MG63 (cell line): Measurements from ENCODE around the gene LY9. TPM values are rescaled to one million over a fixed set of nuclear protein-coding genes. Genes with fewer than 3 reads are reported as not detected.

ENCODE experiments used
- DNase-seq: peaks from one replicate; pipeline ENCODE4 v3.0.0-alpha.2; 2020
- H3K27me3 ChIP-seq: fragments of 250-450 bp; sonication (Bioruptor Pico); 2 replicates; pipeline ENCODE4 v1.5.1; 2020; ENCODE audit warnings: mild to moderate bottlenecking, moderate library complexity
- H3K36me3 ChIP-seq: fragments of 250-450 bp; sonication (Bioruptor Pico); 2 replicates; pipeline ENCODE4 v1.5.1; 2020; ENCODE audit warnings: mild to moderate bottlenecking, moderate library complexity
- H3K4me3 ChIP-seq: fragments of 250-450 bp; sonication (Bioruptor Pico); 2 replicates; pipeline ENCODE4 v1.5.1; 2020; ENCODE audit warnings: mild to moderate bottlenecking, moderate library complexity
- H3K9me3 ChIP-seq: fragments of 250-450 bp; sonication (Bioruptor Pico); 2 replicates; pipeline ENCODE4 v1.5.1; 2020; ENCODE audit warnings: mild to moderate bottlenecking, moderate library complexity
- total RNA-seq: library from RNA; depleted of rRNA; stranded (reverse); fragments of >200 nt; shearing (Covaris generic); gene quantifications from 2 replicates; pipeline ENCODE4 v1.2.3, GENCODE V29; 2014; ENCODE audit warnings: low replicate concordance

LY9 gene
- total RNA-seq, 1 experiment from 2014 or later = not detected

DNA sequence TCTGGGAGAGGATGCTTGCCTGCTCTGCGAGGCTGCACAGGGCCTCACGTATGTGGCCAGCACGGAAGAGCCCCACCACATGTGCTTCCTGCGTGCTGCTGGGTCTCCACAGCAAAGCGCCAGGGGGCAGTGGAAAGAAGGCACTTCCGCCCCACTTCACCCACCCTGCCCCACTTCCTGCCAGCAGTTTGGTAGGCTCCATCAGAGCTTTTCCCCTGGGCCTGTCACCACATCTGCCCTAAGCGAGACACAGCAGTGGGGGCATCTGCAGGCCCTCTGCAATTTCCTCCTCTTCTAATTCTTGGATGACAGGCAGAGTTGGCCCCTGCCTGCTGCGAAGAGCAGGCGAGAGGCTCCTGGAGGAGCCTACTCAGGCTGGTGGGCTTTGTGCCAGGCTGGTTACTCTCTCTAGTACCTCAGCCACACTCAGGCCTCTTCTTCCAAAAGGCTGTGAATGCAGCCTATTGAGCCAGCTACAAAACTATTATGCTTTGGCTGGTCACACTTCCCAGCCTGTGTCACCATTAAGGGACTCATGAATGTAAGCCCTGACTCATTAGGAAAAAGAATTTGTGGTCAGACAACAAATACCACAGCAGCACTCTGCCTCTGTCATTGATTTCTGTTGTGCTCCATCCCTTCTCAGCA is 41.7 kb downstream of the LY9 start:
- DNase-seq = no peak
- Histone ChIP-seq H3K36me3 (no peaks in the 10 kb centered on the region), H3K9me3 (no peaks in the 10 kb centered on the region), H3K27me3 (no peaks in the 10 kb centered on the region), H3K4me3 (no peak overlapping the region)

GRCh38 chr1:160838888-160839287 is 42.9 kb downstream of the LY9 start:
- DNase-seq = no peak
- Histone ChIP-seq H3K4me3 (no peak overlapping the region), H3K27me3 (no peaks in the 10 kb centered on the region), H3K9me3 (no peaks in the 10 kb centered on the region), H3K36me3 (no peaks in the 10 kb centered on the region)

DNA sequence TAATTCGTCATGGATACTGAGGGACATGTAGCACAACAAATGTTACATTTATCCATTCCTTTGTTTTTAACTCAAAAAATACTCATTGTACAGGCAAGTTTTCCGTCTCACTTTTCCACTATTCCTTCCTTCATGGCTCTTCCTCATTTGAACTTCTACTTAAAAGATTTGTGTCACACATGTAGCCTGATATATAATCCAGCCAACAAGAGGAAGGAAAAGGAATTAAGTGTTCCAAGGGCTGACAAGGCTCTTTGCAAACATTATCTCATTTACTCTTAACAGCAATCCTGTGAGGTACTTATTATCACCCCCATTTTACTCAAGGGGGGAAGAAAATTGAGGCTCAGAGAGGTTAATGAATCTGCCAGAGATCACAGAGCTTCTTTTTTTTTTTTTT is 43.8 kb downstream of the LY9 start:
- peaks cover under 1% of the 10 kb centered on the region; the same call in 1 of the 2 replicates for H3K9me3 ChIP-seq
- H3K4me3 ChIP-seq = no peak overlapping the region
- H3K27me3 ChIP-seq = no peaks in the 10 kb centered on the region
- DNase-seq = no peak
- no peaks in the 10 kb centered on the region for H3K36me3 ChIP-seq

DNA sequence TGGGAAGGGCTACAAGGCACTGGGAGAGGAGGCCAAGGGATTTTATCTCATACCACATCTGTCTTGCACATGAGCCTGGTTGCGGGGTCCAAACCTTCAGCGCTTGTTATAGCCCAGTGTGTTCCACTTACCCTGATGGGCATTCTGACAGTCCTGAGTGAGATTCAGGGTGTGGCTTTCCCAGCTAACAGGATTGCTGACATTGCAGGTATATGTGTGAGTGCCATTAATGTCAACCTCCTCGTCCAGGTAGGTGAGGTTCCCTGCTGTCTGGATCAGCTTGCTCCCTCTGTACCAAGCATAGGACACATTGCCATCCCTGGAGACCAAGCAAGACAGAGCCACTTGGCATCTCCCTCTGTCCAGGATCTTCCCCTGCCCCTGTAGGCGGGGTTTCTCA is 45.1 kb downstream of the LY9 start:
- H3K36me3 ChIP-seq = no peaks in the 10 kb centered on the region
- H3K9me3 ChIP-seq = peaks cover 7% of the 10 kb centered on the region
- no peaks in the 10 kb centered on the region for H3K27me3 ChIP-seq
- no peak for DNase-seq
- no peak overlapping the region for H3K4me3 ChIP-seq

- Histone ChIP-seq H3K4me3 (no peak overlapping the region), H3K27me3 (no peaks in the 10 kb centered on the region), H3K9me3 (peaks cover 7% of the 10 kb centered on the region), H3K36me3 (no peaks in the 10 kb centered on the region)
- peak; percentile 19 for DNase-seq
These were observed 48.7 kb downstream of the LY9 start for GRCh38 chr1:160844447-160845232.

DNA sequence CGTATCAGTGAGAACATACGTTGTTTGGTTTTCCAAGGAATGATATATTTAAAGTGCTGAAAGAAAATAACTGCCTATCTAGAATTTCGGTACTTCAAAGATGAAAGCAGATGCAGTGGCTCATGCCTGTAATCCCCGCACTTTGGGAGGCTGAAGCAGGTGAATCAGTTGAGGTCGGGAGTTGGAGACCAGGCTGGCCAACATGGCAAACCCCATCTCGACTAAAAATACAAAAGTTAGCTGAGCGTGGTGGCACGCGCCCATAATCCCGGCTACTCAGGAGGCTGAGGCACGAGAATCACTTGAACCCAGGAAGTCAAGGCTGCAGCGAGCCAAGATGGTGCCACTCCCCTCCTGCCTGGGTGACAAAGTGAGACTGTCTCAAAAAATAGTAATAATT is 50.3 kb downstream of the LY9 start:
- DNase-seq = no peak
- peaks cover 7% of the 10 kb centered on the region for H3K9me3 ChIP-seq
- H3K36me3 ChIP-seq = no peaks in the 10 kb centered on the region
- H3K4me3 ChIP-seq = no peak overlapping the region
- peaks cover 2% of the 10 kb centered on the region; the same call in 1 of the 2 replicates for H3K27me3 ChIP-seq

DNA sequence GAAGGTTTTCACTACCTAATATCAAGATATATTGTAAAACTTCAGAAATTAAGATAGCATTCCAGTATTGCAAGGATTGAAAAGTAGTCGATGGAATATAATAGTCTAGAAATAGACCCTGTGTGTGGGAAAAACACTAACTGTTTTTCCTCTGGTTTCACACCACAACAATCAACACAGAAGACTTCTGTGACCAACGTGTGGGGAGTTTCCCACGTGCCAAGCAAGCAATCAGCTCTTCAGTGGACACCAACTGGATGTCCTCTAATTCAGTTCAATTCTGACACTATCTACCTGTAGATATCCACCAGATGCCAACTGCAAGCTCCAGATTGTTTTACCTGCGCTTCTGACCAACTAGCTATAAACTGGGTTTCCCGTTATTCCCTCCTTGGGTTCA is 54.6 kb downstream of the LY9 start:
- H3K9me3 ChIP-seq = no peaks in the 10 kb centered on the region; the same call in 1 of the 2 replicates
- no peaks in the 10 kb centered on the region for H3K36me3 ChIP-seq
- no peak for DNase-seq
- H3K4me3 ChIP-seq = no peak overlapping the region
- peaks cover 7% of the 10 kb centered on the region; the same call in 1 of the 2 replicates for H3K27me3 ChIP-seq

GRCh38 chr1:160850993-160851392 is 55.0 kb downstream of the LY9 start:
- DNase-seq = no peak
- Histone ChIP-seq H3K36me3 (no peaks in the 10 kb centered on the region), H3K4me3 (no peak overlapping the region), H3K27me3 (peaks cover 7% of the 10 kb centered on the region; the same call in 1 of the 2 replicates), H3K9me3 (no peaks in the 10 kb centered on the region; the same call in 1 of the 2 replicates)

DNA sequence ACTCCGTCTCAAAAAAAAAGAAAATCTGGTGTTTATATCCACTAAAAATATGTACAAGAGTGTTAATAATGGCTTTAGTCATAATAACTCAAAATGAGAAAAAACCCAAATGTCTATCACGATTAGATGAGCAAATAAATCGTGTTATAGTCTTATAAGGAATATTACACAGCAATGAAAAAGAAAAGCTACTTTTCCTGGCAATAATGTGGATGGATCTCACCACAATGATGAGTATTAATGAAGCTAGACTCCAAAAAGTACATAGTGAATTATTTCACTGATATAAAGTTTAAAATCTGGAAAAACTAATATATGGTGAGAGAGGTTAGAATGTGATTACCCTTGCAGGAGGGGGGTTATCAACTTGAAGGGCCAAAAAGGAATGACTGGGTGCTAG is 57.0 kb downstream of the LY9 start:
- no peak overlapping the region for H3K4me3 ChIP-seq
- H3K9me3 ChIP-seq = no peaks in the 10 kb centered on the region; the same call in 1 of the 2 replicates
- H3K36me3 ChIP-seq = no peaks in the 10 kb centered on the region
- no peak for DNase-seq
- peaks cover 9% of the 10 kb centered on the region; the same call in 1 of the 2 replicates for H3K27me3 ChIP-seq

DNA sequence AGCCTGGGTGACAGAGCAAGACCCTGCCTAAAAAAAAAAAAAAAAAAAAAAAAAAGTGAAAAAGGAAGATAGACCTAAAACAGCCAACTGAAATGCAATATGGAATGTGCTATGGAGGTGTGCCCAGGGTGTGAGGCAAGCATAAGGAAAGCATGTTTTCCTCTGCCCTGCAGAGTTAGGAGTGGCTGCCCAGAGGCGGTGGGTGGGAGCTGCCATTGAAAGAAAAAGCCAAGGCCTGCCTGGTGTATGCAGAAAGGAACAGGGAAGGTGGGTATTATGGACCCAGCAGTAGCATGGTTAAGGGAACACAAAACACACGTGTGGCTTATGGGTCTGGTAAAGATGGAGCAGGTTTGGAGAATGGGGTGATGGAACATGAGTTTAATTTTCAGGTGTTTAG is 57.8 kb downstream of the LY9 start:
- Histone ChIP-seq H3K27me3 (peaks cover 9% of the 10 kb centered on the region; the same call in 1 of the 2 replicates), H3K4me3 (no peak overlapping the region), H3K9me3 (no peaks in the 10 kb centered on the region; the same call in 1 of the 2 replicates), H3K36me3 (no peaks in the 10 kb centered on the region)
- DNase-seq = no peak

- Histone ChIP-seq H3K27me3 (peaks cover 9% of the 10 kb centered on the region; the same call in 1 of the 2 replicates), H3K4me3 (no peak overlapping the region), H3K36me3 (no peaks in the 10 kb centered on the region), H3K9me3 (no peaks in the 10 kb centered on the region; the same call in 1 of the 2 replicates)
- no peak for DNase-seq
These were observed 59.4 kb downstream of the LY9 start for GRCh38 chr1:160855181-160855981.

DNA sequence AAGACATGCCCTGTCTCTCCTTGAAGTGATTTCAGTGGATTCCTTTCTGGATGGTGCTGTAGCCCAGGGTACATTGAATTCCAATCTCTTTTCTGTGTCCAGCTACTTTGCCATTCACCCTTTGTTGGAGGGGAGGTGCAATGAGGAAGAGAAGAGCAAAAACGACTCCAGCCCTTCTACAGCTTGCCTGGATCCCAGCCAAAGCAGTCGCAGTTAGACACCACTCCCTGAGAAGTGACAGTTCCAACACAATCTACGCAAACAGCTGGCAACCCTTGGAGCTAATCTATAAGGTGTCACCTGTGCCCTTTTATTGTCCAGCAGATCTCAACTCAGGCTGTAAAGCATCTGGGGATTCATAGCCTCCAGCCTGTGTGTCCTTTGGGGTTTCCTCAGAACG is 62.1 kb downstream of the LY9 start:
- Histone ChIP-seq H3K4me3 (no peak overlapping the region), H3K27me3 (0 out of 2 replicates have a peak, but pooled peaks cover 5% of the 10 kb centered on the region), H3K9me3 (no peaks in the 10 kb centered on the region; the same call in 1 of the 2 replicates), H3K36me3 (no peaks in the 10 kb centered on the region)
- DNase-seq = no peak

GRCh38 chr1:160858507-160858906 is 62.5 kb downstream of the LY9 start:
- DNase-seq = no peak
- Histone ChIP-seq H3K36me3 (no peaks in the 10 kb centered on the region), H3K9me3 (no peaks in the 10 kb centered on the region), H3K4me3 (no peak overlapping the region), H3K27me3 (0 out of 2 replicates have a peak, but pooled peaks cover 2% of the 10 kb centered on the region)

DNA sequence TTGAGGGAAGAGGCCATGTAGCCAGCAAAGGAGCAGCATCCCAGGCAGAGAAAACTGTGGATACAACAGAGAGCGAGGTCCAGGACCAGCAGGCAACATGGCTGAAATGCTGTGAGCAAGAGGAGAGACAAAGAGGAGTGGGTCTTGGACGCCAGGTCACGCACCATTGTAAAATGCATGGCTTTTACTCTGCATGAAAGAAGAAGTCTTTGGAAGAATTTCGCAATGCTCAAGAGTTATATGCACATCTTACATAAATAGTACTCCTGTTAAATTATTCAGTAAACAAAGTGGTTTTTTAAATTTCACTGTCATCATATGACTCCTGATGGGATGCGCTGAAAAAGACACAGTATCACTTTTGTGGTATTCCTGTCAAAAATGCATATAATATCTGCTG is 63.2 kb downstream of the LY9 start:
- H3K9me3 ChIP-seq = no peaks in the 10 kb centered on the region
- no peaks in the 10 kb centered on the region for H3K36me3 ChIP-seq
- 0 out of 2 replicates have a peak, but pooled peaks cover 2% of the 10 kb centered on the region for H3K27me3 ChIP-seq
- DNase-seq = no peak
- no peak overlapping the region for H3K4me3 ChIP-seq

- no peak for DNase-seq
- Histone ChIP-seq H3K27me3 (0 out of 2 replicates have a peak, but pooled peaks cover 2% of the 10 kb centered on the region), H3K36me3 (no peaks in the 10 kb centered on the region), H3K9me3 (no peaks in the 10 kb centered on the region), H3K4me3 (no peak overlapping the region)
These were observed 65.0 kb downstream of the LY9 start for GRCh38 chr1:160860840-160861505.
